ENCODE results near the gene RFK. TPM values are rescaled to one million over a fixed set of nuclear protein-coding genes. Genes with fewer than 3 reads are reported as not detected.

The RFK gene
- total RNA-seq, 4 donors from 2014 or later: 29.3 to 40.0 (median 34.8) TPM

DNA sequence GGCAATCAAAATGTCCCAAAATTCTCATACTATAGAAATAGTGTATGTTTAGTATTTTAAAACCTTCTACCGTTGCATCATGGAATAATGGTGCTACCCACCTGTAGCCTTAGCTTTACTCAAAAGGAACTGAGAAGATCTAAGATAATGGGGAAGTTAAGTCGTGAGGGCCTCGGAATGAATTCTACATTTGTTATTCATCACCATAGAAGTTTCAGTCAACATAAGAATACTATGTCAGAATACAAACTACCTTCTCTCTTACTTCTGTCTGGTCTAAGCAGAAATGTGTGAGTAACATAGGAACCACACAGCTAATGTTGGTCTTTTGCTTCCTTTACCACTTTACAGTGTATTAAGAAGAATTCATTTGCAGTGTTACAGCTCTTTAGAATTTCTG, 43.2 kb downstream of the RFK start:
- Histone ChIP-seq H3K27me3 (no peaks in the 10 kb centered on the region), H3K4me1 (no peaks in the 10 kb centered on the region), H3K27ac (no peak overlapping the region), H3K36me3 (no peaks in the 10 kb centered on the region), H3K9me3 (no peaks in the 10 kb centered on the region), H3K4me3 (replicated peaks in 1 of 3) (no peak overlapping the region)
- TF ChIP-seq POLR2A (IDR thresholded peaks at IDR 0.05) (no peak), CTCF (IDR thresholded peaks at IDR 0.05) (no peak)
- intact Hi-C loops (cut with DNase I): no loop called here
- WGBS, 2 donors: 63 to 71% methylated on average over 3 of the region's 3 CpGs
- no peak for DNase-seq

DNA sequence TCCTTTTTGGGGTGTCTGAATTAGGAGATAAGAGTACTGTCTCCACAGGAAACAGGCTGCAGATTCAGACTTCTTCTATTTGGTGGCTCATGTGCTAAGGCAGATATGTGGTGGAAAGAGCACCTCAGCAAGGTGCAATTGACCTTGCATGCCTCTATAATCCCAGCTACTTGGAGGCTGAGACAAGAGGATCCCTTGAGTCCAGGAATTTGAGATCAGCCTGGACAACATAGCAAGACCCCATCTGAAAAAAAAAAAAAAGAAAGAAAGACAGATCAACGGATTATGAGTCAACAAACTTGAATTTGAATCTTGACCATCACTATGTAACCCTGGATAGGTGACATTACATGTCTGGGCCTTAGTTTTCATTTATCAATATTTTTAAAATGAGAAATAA, 44.4 kb downstream of the RFK start:
- H3K9me3 ChIP-seq: no peaks in the 10 kb centered on the region
- no peaks in the 10 kb centered on the region for H3K36me3 ChIP-seq
- intact Hi-C loops (cut with DNase I): no loop called here
- no peak overlapping the region for H3K27ac ChIP-seq
- 80 to 92% methylated on average over 1 of the region's 1 CpG for WGBS, 2 donors
- TF ChIP-seq CTCF (IDR thresholded peaks at IDR 0.05): no peak
- no peak for TF ChIP-seq POLR2A (IDR thresholded peaks at IDR 0.05)
- H3K4me3 ChIP-seq (replicated peaks in 1 of 3): no peak overlapping the region
- H3K27me3 ChIP-seq: no peaks in the 10 kb centered on the region
- DNase-seq: no peak
- no peaks in the 10 kb centered on the region for H3K4me1 ChIP-seq

GRCh38 chr9:76342858-76343257, 51.4 kb downstream of the RFK start:
- intact Hi-C loops (cut with DNase I): no loop called here
- Histone ChIP-seq H3K27ac (no peak overlapping the region), H3K36me3 (no peaks in the 10 kb centered on the region), H3K4me1 (no peaks in the 10 kb centered on the region), H3K9me3 (no peaks in the 10 kb centered on the region), H3K4me3 (replicated peaks in 1 of 3) (no peak overlapping the region), H3K27me3 (no peaks in the 10 kb centered on the region)
- no peak for TF ChIP-seq CTCF (IDR thresholded peaks at IDR 0.05)
- TF ChIP-seq POLR2A (IDR thresholded peaks at IDR 0.05): no peak
- DNase-seq: no peak
- 94 to 96% methylated on average over 2 of the region's 2 CpGs for WGBS, 2 donors

- no peaks in the 10 kb centered on the region for H3K36me3 ChIP-seq
- no peak overlapping the region for H3K27ac ChIP-seq
- 76 to 89% methylated on average over 1 of the region's 1 CpG for WGBS, 2 donors
- no peak for DNase-seq
- no peak overlapping the region for H3K4me3 ChIP-seq (replicated peaks in 1 of 3)
- no peaks in the 10 kb centered on the region for H3K27me3 ChIP-seq
- no peaks in the 10 kb centered on the region for H3K4me1 ChIP-seq
- TF ChIP-seq CTCF (IDR thresholded peaks at IDR 0.05) (no peak), POLR2A (IDR thresholded peaks at IDR 0.05) (no peak)
- H3K9me3 ChIP-seq: no peaks in the 10 kb centered on the region
- intact Hi-C loops (cut with DNase I): no loop called here
These were observed 52.0 kb downstream of the RFK start for GRCh38 chr9:76342201-76342600.

DNA sequence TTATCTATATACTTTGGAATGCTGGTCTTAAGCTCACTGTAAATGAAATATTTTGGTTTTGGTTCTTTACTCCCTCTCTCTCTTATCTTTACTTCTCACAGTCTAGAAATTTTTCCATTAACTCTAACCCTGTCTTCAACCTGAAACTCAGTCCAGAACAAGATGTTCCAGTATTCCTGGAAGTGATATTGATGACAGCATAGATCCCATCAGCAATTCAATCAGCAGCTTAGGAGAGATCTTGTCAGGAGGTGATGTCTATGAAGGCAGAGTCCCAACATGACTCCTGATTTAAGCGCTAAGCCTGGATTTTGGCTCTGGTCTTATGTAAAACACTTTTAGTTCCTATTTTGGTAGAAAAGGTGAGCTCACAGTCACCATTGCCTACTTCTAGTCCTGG, 52.6 kb downstream of the RFK start:
- Histone ChIP-seq H3K9me3 (no peaks in the 10 kb centered on the region), H3K27me3 (no peaks in the 10 kb centered on the region), H3K4me3 (replicated peaks in 1 of 3) (no peak overlapping the region), H3K27ac (no peak overlapping the region), H3K36me3 (no peaks in the 10 kb centered on the region), H3K4me1 (no peaks in the 10 kb centered on the region)
- 100% methylated on average over 1 of the region's 1 CpG for WGBS, 2 donors
- intact Hi-C loops (cut with DNase I): no loop called here
- TF ChIP-seq POLR2A (IDR thresholded peaks at IDR 0.05) (no peak), CTCF (IDR thresholded peaks at IDR 0.05) (no peak)
- no peak for DNase-seq

Measured in thyroid gland (tissue), 4 donors.